DMS79 treated with DMSO at 0.1 percent for 48 hours (cell line): ENCODE data around the gene SAP25.
A peak's percentile ranks its signal among the peaks of the same experiment; 100 is the strongest.
"Not testable (repeated sequence)": the region's sequence is repeated elsewhere in the genome, so short reads cannot be mapped to it uniquely, and the experiment has no call there.

Experiments used
- DNase-seq: peaks from one replicate; lab custom pipeline; 2025; lab: John Stamatoyannopoulos, UW

The SAP25 gene

GRCh38 chr7:100561491-100562194 lies 12.1 kb downstream of the SAP25 start:
- no peak for DNase-seq

GRCh38 chr7:100559127-100559526 lies 14.6 kb downstream of the SAP25 start:
- DNase-seq, result no peak

GRCh38 chr7:100556541-100556940 lies 17.2 kb downstream of the SAP25 start:
- no peak for DNase-seq

- DNase-seq, result no peak
Measured at GRCh38 chr7:100555701-100556100, 18.0 kb downstream of the SAP25 start.

GRCh38 chr7:100553032-100553431 lies 20.7 kb downstream of the SAP25 start:
- no peak for DNase-seq

GRCh38 chr7:100552532-100552931 lies 21.2 kb downstream of the SAP25 start:
- DNase-seq, result no peak

- DNase-seq, result not testable (repeated sequence)
Measured at GRCh38 chr7:100548446-100548845, 25.3 kb downstream of the SAP25 start.

- DNase-seq, result no peak
Measured at GRCh38 chr7:100547872-100548271, 25.8 kb downstream of the SAP25 start.

- DNase-seq, result no peak
Measured at GRCh38 chr7:100546926-100547800, 26.5 kb downstream of the SAP25 start.

GRCh38 chr7:100546129-100546925 lies 27.4 kb downstream of the SAP25 start:
- DNase-seq, result no peak

GRCh38 chr7:100545360-100546128 lies 28.2 kb downstream of the SAP25 start:
- DNase-seq, result no peak

- DNase-seq, result no peak
Measured at GRCh38 chr7:100544967-100545359, 28.7 kb downstream of the SAP25 start.

- DNase-seq, result no peak
Measured at GRCh38 chr7:100544386-100544785, 29.3 kb downstream of the SAP25 start.

GRCh38 chr7:100543586-100543985 lies 30.1 kb downstream of the SAP25 start:
- no peak for DNase-seq

GRCh38 chr7:100541309-100541708 lies 32.4 kb downstream of the SAP25 start:
- DNase-seq, result not testable (repeated sequence)

GRCh38 chr7:100540073-100540723 lies 33.5 kb downstream of the SAP25 start:
- DNase-seq, result no peak

GRCh38 chr7:100539436-100540006 lies 34.2 kb downstream of the SAP25 start:
- no peak for DNase-seq

GRCh38 chr7:100538654-100539435 lies 34.9 kb downstream of the SAP25 start, which contains the start of gene AGFG2:
Gene AGFG2 (plus strand): TSS chr7:100539203. CDS start chr7:100539347, 144 bp downstream.
- peak; percentile 99 for DNase-seq

- DNase-seq, result no peak
Measured at GRCh38 chr7:100538348-100538653, 35.4 kb downstream of the SAP25 start.

- DNase-seq, result not testable (repeated sequence)
Measured at GRCh38 chr7:100536695-100537094, 37.0 kb downstream of the SAP25 start.
